NCI-H748 treated with DMSO at 0.1 percent for 48 hours (cell line): ENCODE data around the gene SLC26A8.
"Not testable (repeated sequence)": the region's sequence is repeated elsewhere in the genome, so short reads cannot be mapped to it uniquely, and the experiment has no call there.

Experiments
- DNase-seq: peaks from one replicate; lab custom pipeline; 2025; lab: John Stamatoyannopoulos, UW

Gene SLC26A8

DNA sequence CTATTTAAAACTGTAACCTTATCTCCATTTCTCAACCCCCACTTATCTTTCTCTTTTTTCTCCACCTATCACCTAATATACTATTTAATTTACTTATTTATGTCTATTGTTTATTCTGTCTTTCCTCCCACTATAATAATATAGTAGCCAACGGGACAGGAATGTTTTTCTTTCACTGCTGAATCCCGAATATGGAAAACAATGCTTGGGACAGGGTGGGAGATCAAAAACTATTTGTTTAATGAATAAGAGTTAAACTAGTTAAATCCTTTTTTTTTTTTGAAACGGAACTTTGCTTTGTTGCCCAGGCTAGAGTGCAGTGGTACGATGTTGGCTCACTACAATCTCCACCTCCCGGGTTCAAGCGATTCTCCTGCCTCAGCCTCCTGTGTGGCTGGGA, 109.9 kb downstream of the SLC26A8 start:
- no peak for DNase-seq

DNA sequence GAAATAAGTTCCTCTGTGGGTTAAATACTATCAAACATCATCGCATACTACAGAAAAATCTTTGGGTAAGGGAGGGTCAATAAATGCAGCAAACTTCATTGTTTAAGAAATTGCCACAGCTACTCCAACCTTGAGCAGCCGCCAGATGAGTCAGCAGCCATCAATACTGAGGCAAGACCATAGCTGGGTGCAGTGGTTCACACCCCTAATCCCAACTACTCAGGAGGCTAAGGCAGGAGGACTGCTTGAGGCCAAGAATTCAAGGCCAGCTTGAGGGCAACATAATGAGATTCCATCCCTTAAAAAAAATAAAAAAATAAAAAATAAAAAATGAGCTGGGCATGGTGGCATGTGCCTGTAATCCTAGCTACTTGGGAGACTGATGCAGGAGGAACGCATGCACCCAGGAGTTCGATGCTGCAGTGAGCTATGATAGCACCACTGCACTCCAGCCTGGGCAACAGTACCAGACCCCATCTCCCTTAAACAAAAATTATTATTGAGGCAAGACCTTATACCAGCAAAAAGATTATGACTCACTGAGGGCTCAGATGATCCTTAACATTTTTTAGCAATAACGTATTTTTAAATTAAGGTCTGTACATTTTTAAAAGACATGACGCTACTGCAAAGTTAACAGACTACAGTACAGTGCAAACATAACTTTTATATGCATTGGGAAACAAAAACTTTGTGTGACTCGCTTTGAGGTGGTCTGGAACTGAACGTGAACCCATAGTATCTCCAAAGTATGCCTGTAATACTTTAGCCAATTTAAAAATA, 112.4 kb downstream of the SLC26A8 start:
- no peak for DNase-seq

DNA sequence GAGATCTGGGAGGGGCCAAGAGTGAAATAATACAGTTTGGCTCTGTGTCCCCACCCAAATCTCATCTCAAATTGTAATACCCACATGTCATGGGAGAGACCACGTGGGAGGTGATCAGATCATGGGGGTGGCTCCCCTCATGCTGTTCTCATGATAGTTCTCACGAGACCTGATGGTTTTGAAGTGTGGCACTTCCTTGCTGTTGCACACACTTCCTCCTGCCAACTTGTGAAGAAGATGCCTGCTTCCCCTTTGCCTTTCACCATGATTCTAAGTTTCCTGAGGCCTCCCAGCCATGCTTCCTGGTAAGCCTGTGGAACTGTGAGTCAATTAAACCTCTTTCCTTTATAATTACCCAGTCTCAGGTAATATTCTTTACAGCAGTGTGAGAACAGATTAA, 114.9 kb downstream of the SLC26A8 start:
- not testable (repeated sequence) for DNase-seq

DNA sequence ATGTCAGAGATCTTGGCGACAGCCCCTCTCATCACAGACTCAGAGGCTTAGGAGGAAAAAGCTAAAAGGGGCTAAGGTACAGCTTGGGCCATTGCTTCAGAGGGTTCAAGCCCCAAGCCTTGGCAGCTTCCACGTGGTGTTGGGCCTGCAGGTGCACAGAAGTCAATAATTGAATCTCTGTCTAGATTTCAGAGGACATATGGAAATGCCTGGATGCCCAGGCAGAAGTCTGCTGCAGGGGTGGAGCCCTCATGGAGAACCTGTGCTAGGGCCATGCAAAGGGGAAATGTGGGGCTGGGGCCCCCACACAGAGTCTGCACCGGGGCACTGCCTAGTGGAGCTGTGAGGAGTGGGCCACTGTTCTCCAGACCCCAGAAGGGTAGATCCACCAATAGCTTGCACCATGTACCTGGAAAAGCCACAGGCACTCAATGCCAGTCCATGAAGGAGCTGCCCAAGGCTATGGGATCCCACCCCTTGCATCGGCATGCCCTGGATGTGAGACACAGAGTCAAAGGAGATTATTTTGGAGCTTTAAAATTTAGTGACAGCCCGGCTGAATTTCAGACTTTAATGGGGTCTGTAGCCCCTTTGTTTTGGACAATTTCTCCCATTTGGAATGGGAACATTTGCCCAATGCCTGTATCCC, 115.6 kb downstream of the SLC26A8 start:
- DNase-seq: not testable (repeated sequence)

DNA sequence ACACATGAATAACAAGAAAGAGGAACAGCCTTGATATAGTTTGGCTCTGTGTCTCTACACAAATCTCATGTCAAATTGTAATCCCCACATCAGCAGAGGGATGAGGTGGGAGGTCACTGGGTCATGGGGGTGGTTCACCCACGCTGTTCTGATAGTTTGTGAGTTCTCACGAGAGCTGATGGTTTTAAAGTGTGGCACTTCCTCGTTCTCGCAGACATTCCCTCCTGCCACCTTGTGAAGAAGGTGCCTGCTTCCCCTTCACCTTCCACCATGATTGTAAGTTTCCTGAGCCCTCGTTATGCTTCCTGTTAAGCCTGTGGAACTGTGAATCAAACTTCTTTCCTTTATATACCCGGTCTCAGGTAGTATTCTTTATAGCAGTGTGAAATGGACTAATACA, 116.7 kb downstream of the SLC26A8 start:
- DNase-seq: no peak

DNA sequence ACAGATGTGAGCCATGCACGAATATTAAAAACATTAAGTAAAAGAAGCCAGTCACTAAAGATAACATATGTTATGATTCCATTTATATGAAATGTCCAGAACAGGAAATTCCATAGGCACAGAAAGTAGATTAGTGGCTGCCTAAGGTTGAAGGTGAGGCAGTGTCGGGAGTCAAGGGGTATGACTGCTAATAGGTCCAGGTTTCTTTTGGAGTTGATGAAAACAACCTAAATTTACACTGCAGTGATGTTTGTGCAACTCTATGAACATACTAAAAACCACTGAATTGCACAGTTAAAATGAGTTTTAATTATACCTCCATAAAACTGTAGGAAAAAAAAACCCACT, 118.0 kb downstream of the SLC26A8 start:
- DNase-seq: no peak

DNA sequence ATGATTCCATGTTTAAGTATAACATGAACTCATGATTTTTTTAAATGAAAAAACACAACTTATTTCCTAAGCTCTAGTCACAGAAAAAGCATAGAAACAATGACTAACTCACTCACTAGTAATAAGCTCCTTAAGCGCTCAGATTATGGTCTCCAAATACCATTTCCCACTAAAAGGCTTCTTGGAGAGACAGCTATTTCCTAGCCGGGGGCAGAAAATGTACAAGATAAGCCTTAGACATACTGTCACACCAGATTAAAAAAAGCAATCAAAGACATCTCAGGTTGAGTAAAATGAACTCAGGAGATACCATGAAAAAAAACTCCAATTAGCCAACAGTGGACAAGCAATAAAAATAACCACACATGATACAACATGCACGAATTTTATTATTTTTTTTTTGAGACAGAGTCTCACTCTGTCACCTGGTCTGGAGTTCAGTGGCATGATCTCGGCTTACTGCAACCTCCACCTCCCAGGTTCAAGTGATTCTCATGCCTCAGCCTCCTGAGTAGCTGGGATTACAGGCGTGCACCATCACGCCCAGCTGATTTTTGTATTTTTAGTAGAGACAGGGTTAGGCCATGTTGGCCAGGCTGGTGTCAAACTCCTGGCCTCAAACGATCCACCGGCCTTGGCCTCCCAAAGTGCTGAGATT, 118.5 kb downstream of the SLC26A8 start:
- DNase-seq: no peak

DNA sequence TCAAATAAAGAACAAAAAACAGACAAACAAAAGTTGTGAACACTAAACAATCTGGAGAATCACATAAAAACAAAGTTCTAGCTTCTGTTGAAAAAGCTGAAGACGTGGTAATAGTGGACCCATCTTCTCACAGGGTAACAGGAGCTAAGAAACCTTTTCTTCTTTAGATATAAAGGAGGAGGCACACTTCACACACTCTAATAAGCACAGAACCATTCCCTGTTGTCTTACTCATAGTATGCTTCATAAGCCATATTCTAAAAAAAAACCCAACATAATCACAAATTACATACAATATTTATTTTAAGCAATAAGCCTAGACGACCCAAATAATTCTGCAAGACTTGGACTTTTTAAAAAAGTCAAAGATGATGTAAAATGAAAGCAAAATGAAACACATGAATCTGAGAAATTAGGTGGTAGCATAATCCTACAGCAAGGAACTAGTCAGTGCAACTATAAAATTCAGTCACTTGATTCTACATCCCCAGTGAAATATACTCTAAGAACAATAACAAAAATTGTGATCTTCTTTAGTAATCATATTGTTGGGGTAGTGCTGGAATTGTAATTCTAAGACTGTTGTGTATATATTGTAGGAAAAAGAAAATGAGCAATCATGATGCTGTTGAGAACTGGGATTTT, 119.2 kb downstream of the SLC26A8 start:
- DNase-seq: no peak

DNA sequence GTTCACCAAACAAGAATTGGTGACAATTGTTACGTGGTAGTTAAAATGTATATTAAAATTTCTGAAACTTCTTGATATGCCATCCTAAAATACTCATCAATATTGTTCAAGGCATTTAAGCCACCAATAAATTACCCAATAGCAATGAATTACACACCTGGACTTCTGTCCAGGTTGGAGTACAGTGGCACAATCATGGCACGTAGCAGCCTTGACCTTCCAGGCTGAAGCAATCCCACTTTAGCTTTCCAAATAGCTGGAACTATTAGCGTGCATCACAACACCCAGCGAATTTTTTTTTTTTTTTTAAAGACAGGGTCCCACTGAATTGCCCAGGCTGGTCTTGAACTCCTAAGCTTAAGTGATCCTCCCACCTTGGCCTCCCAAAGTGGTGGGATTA, 120.8 kb downstream of the SLC26A8 start:
- DNase-seq: no peak

DNA sequence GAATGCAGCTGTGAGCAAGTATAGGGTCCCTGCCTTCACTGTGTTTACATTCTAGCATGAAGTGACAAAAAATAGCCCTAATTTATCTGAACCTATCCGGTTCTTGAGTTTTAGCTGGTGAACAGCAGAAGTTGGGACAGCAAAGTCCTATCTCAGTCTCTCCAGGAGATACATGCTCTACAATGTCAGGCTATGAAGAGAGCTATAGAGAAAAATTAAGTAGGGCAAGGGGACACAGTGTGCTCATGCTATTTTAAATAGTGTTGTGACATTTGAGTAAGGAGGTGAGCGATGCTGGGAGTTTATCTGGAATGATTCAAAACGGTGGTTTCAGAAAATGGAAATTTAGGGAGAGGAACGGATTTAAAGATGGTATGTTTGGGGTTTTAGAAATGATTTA, 124.0 kb downstream of the SLC26A8 start:
- no peak for DNase-seq

DNA sequence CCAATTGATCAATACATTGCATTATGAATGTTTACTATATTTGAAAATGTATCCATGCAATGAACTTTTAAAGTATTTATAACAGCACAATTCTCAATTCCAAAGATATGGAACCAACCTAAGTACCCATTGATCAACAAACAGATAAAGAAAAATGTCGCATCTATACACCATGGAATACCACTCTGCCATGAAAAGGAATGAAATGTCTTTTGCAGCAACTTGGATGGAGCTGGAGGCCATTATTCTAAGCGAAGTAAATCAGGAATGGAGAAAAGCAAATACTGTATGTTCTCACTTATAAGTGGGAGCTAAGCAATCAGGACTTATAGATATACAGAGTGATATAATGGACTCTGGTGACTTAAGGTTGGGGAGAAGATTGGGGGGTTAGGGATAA, 126.4 kb downstream of the SLC26A8 start:
- DNase-seq: no peak

DNA sequence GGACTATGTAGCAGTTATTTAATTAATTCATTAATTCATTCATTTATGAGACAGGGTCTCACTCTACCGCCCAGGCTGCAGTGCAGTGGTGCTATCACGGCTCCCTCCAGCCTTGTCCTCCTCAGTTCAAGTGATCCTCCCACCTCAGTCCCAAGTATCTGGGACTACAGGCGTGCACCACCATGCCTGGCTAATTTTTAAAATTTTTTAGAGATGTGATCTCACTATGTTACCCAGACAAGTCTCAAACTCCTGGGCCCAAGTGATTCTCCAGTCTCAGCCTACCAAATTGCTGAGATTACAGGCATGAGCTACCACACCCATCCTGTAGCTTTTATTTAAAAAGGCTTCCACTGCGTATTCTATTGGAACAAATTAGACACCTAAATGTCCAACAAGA, 127.0 kb downstream of the SLC26A8 start:
- no peak for DNase-seq

DNA sequence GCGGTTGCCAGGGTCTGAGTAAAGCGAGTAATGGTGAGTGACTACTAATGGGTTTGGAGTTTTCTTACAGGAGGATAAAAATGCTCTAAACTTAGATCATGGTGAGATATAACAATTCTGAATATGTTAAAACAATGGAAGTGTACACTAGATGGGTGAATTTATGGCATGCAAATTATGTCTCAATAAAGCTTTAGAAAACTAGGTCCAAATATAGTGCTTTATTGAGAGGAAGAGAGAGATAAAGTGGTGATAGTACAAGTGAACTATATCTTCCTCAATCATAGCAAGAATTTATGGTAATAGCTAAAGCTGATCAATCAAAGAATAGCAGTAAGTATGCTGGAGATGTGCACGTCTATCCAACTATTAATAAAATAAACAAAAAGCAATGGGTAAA, 127.4 kb downstream of the SLC26A8 start:
- DNase-seq: no peak

DNA sequence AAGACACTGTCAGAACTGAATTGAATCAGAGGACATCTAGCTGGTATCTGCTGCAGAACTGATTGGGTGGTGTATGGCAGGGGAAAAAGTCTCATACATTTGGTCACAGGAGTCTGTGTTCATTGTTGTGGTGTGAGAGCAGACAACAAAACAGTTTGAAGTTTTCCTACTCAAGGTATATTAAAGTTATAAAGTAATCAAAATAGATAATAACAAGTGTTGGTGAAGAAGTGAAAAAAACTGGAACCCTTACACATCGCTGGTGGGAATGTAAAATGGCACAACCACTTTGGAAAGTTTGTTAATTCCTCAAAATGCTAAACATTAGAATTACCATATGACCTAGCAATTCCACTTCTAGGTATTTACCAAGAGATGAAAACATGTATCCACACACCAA, 128.2 kb downstream of the SLC26A8 start:
- no peak for DNase-seq

DNA sequence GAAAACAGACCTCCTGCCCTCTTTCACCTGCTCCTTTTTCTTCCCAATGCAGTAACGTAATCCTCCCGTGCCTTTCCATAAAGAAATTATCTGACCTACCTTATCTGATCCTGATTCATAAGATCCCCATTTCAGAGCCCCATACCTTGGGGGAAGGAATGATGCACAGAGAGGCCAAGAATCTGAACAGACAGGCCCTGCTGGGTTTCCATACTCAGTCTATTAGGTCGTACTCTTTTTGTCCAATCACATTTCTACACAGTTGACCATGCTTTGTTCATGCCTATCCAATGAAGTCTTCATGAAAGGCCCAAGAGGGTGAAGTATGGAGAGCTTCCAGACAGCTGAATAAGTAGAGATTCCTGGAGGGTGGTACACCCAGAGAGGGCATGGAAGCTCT, 128.9 kb downstream of the SLC26A8 start:
- no peak for DNase-seq

DNA sequence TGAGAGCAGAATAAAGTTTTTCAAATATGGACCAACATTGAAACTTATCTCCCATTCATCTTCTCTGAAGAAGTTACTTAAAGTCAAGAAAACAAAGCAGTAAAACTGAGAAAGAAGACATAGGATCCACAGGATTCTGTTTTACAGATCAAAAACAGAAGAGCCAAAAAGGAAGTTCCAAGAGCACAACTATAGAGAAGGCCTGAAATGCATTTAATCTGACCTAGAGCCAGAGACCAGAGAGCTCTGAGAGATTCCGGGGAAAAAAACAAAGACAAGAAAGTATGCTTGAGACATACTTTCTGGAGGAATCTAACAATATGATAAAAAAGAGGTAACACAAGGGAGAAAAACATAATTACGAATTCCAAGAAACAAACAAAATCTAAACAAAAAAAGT, 129.7 kb downstream of the SLC26A8 start:
- no peak for DNase-seq
